ENCODE measurements around the gene LRP6. TPM values are rescaled to one million over a fixed set of nuclear protein-coding genes. Genes with fewer than 3 reads are reported as not detected.

The LRP6 gene
- total and polyA plus RNA-seq, 2 of the 8 experiments (the other 6 are each of a cell fraction or from before 2014, with no cell fraction given), result 53.6 to 73.2 TPM

- TF ChIP-seq EP300 (IDR thresholded peaks at IDR 0.05; ENCODE audit: borderline replicate concordance in 1 of 2, low read depth in 2 of 2, low read length in 2 of 2) (no peak), GTF2F1 (IDR thresholded peaks at IDR 0.05; ENCODE audit: borderline replicate concordance, low read depth, low read length) (no peak), SP4 (IDR thresholded peaks at IDR 0.05; ENCODE audit: low read length) (no peak), CBX8 (IDR thresholded peaks at IDR 0.05; ENCODE audit: borderline replicate concordance, low read depth, low read length) (no peak), SP2 (IDR thresholded peaks at IDR 0.05; ENCODE audit: low read length) (no peak)
These were observed 90.4 kb downstream of the LRP6 start (continued) for GRCh38 chr12:12176402-12176801.

All from H1 (cell line).